ENCODE measurements around the gene CEP128.

DNA sequence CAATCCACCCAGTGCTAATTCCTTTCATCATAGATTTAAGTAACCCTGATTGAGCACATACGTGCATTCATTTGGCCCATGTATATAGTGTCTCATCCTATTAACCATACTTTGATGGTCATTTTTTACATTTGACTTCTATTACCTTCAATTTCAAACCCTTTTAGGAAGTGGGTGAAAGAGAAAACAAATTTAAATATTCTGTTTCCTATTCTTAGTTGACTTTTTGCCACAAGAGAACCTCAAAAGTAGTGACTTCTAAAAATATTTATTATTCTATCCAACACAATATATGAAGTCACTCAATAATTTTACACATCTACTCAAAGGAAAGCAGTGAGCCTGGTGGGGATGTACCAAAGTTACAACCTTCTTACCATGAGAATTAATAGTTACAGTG is 164.9 kb downstream of the CEP128 start:
- TF ChIP-seq POLR2A (IDR thresholded peaks at IDR 0.05; ENCODE audit: low read length) = no peak
- no peak for TF ChIP-seq GATA1 (IDR thresholded peaks at IDR 0.05; ENCODE audit: low read depth, low read length)

Data from erythroblast (primary cell).